ENCODE results near the gene CPED1.
"Not testable (repeated sequence)": the region's sequence is repeated elsewhere in the genome, so short reads cannot be mapped to it uniquely, and the experiment has no call there.

CPED1 gene

DNA sequence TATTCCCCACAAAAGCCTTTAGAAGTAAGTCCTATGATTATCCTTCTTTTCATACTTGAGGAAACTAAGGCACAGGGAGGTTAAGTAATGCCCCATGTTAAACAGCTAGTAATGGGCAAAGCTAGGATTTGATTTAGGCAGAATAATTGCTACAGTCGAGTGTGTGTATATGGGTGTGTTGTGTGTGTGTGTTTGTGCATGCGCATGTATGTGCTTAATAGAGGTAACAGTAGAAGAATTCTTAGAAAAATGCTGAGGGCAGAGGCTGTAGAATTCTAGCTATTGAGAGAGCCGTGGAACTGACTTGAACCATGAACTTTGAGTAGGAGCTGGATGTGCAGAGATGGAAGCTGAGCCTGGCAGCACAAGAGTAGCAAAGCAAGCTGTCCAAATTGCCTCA lies 208.9 kb downstream of the CPED1 start:
- DNase-seq, result no peak

DNA sequence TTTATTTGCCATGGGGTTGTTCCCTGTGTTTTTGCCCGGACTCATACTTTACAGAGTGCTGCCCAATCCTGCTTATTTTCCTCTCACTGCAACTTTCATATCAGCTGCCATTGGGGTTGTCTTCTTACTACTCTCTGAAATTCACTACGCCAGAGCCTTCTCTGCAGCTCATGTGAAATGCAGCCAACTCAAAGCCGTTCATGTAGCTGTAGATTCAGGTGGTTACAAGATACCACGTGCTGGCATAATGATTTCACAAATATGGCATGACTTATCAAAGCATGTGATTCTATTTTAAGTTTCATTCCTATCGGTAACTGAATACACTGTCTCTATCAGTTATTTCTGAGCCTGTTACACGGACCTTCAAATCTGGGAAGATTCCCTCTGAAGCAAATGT lies 210.0 kb downstream of the CPED1 start:
- DNase-seq, result no peak

DNA sequence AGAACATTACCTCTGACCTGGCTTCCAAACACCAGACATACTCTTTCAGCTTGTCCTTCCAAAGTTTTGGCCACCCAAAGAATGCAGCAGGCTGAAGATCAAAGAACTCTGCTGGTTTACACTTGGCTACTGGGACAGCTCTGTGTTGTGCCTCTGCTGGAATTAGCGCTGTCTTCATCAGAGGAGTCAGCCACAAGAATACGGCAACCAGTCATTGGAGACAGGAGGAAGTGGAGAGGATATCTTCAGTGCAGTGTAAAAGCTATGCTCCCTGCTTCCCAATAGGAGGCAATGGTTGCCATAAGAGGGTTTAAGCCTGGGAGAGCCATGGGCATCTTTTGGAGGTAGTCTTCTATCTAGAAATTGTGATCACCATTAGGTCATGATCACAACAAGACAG lies 213.6 kb downstream of the CPED1 start:
- DNase-seq, result no peak

DNA sequence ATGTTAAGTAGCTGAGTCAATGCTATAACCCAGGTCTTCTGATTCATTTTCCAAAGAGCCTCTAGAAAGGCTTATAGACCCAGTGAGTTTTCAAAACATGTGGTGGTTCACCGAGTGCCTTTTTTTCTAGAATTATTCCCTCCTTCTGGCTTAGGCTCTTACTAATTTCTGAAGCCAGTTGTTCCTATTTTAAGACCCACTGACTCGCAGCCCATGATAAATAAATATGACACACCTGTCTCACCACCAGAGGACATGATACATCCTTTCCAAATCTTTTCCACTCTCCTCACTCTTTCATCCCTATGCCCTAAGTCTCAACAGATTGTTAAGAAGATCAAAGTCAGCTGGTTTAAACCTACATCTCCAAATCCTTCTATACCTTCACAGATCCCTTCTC lies 214.3 kb downstream of the CPED1 start:
- DNase-seq, result no peak

DNA sequence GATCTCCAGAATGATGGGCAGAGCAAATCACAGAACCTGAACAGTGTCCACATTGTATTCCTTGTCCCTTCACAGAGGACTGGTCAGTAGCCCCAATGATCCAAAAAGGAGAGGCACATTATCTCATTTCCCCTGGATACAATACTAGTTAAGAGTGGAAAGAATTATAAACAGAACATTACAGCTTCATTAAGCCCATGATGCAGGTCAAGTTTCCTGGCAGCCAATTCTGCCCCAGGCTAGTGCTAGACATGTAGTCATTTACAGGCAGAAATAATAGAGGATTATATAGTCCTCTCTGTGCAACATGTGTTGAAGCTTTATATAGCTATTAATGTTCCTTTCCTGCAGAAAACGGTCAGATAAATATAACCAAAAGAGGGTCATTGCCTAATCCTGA lies 216.0 kb downstream of the CPED1 start:
- no peak for DNase-seq

DNA sequence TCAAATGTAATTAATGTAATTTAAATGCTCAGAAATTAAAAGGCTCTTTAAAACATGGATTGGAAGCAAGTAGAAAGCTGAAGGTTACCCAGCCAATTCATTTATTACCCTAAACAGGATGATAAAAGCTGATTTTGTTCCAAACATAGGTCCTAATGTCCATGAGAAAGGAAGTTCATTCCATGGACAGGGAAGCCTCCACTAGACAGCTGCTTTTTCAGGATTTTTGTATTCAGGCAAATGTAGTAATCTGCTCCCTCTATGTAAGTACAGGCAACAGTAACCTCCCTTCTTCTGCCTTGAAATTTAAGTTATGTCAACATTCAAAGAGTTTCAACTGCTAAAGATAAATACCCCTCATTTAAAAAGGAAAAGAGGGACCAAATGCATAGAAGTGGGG lies 217.3 kb downstream of the CPED1 start:
- no peak for DNase-seq

DNA sequence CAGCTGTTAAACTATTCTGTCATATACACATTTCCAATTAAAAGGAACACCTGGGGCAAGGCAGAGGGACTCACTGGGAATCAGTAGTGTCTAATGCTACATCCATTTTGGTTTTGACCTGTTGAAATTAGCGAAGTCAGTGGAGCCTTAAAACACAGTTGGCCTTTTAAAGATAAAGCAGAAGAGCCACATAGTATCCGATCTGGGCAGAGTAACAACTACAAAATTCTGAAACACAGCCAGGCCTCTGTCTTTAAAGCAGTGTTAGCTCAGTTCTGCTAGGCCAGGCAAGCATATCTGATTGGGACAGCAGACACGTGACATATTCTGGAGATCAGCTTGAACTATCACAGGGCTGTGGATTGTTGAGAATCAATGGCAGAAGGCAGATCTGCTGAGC lies 222.7 kb downstream of the CPED1 start:
- DNase-seq, result no peak

DNA sequence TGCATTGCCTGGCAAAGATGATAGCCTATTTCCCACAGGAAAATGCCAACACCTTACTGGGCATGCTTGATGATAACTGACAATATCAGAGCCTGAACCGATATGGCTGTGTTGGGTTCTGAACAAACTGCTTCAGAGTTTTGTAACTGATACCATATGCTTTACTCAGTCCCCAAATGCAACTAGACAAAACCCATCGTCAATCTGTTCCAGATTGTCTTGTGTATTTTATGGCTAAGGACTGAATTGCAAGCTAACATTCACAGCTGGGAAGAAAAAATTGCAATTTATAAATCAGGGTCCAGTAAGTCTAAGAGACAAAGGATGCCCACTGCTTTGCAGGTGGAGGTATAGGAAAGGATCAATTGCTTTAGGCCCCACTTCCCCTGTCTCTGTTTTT lies 223.5 kb downstream of the CPED1 start:
- DNase-seq, result no peak

DNA sequence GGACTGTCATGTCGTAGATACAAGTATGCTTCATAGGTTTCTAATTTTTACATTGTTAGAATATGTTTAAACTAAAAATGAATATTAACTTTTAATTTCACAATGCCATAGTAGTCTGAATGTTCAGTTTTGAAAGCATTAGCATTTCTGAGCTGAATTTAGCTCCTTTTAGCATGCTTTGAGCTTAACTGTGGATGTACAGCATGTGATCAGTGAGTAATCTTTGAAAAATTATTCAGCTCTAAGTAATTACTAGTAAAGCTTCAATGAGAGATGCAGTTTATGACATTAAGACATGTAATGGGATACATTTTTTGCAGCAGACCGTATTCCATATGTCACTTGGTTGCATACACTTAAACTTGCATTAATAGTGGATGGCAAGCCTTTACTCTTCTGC lies 226.1 kb downstream of the CPED1 start:
- peak; percentile 74 for DNase-seq

DNA sequence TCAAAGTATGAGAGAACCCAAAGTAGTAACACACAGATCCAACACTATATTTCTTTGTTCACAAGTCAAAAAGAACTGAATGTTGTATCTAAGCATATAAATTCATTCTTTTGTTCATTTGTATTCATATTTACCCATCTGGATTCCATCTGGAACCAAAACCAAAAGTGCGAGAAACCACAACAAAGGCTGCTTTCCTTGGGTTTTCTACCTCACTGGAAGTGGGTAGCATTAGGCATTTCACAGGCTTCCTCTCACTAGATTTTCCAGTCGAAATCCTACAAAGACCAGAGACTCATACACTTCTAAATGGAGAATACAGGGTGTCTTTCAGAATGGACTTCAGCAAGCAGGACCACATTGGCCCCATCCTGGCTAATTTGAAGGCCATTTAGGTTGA lies 230.5 kb downstream of the CPED1 start:
- no peak for DNase-seq

DNA sequence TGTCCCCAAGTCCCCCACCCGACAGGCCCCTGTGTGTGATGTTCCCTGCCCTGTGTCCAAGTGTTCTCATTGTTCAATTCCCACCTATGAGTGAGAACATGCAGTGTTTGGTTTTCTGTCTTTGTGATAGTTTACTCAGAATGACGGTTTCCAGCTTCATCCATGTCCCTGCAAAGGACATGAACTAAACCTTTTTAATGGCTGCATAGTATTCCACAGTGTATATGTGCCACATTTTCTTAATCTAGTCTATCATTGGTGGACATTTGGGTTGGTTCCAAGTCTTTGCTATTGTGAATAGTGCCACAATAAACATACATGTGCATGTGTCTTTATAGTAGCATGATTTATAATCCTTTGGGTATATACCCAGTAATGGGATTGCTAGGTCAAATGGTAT lies 232.6 kb downstream of the CPED1 start:
- DNase-seq, result not testable (repeated sequence)

DNA sequence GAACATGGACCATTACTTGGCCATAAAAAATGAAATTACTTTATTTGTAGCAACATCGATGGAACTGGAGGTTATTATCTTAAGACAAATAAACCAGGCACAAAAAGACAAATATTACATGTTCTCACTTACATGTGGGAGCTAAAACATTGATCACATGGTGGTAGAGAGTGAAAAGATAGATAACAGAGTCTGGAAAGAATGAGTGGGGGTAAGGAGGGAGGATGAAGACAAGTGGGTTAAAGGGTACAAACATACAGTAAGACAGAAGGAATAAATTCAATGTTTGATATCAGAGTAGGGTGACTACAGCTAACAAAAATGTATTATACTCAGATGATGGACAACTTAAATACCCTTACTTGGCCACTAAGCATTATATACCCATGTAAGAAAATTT lies 240.3 kb downstream of the CPED1 start:
- DNase-seq, result no peak

DNA sequence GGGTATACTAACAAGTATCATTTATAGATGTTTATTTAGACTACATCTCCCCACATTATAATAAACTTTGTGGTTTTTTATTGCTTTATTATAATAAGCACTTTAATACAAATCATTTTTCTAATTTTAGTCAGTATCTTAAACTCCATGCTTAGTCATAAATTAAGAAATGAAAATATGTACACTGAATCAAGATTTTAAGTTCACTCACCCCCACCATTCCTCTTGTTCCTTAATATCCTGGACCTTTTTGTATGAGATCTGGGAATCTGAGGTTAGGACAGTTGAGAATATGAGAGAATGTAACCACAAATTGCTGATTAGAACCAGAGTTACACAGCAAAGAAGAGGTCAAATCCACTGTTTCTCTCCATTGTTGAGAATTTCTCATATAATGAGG lies 246.7 kb downstream of the CPED1 start:
- no peak for DNase-seq

DNA sequence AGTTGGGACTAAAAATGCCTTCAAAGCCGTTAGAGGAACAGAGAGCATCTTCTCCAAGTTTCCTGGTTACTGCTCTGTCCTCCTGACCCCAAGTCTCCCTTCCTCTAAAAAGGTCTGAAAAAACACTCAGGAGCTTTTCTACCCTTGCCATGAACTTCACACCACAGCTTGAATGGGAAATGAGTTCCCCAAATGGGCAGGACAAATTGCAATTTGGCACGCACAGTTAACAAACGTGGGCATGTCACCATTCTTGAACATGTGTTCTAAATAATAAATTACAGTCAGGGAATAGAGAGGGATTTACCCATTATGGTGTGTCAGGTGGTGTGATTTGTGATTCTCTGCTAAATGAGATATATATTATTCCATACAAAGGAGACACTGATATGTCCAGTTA lies 249.1 kb downstream of the CPED1 start:
- no peak for DNase-seq

DNA sequence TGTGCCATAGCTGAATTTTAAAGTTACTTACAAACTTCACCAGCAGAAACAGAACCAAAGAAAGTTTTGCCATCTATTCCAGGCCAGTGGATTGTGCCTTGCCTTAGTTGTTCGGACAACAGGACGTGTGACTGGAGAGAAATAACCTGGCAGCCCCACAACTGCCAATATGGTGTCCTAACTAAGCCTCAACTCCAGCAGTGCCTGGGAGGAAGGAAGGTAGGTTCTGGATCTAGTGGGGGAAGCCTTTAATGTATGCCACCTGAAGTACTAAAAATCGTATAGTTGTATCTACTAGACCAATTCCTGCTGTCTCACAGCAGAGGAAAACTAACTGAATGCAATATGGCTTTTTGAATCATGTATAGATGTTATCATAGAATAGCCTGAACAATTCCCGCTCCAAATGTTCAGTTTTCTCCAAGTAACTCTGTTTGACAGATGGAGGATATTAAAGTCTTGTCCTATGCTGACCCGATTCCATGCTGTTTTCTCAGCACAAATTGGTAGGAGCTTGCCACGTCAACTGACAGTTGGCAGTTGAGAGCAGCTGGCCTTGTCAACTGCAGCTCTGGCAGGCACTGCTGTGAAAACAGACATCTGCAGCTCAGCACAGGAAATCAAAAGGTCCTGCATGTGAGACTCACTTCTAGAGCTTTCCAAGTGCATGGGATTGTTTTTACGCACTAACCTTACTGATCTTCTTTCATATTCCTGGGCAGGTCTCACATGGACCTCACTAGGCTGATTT lies 255.8 kb downstream of the CPED1 start:
- peak; percentile 63 for DNase-seq

DNA sequence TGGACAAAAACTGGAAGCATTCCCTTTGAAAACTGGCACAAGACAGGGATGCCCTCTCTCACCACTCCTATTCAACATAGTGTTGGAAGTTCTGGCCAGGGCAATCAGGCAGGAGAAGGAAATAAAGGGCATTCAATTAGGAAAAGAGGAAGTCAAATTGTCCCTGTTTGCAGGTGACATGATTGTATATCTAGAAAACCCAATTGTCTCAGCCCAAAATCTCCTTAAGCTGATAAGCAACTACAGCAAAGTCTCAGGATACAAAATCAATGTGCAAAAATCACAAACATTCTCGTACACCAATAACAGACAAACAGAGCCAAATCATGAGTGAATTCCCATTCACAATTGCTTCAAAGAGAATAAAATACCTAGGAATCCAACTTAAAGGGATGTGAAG lies 262.9 kb downstream of the CPED1 start:
- DNase-seq, result not testable (repeated sequence)

DNA sequence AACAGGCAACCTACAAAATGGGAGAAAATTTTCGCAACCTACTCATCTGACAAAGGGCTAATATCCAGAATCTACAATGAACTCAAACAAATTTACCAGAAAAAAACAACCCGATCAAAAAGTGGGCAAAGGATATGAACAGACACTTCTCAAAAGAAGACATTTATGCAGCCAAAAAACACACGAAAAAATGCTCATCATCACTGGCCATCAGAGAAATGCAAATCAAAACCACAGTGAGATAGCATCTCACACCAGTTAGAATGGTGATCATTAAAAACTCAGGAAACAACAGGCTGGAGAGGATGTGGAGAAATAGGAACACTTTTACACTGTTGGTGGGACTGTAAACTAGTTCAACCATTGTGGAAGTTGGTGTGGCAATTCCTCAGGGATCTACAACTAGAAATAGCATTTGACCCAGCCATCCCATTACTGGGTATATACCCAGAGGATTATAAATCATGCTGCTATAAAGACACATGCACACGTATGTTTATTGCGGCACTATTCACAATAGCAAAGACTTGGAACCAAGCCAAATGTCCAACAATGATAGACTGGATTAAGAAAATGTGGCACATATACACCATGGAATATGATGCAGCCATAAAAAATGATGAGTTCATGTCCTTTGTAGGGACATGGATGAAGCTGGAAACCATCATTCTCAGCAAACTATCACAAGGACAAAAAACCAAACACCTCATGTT lies 264.2 kb downstream of the CPED1 start:
- DNase-seq, result not testable (repeated sequence)

DNA sequence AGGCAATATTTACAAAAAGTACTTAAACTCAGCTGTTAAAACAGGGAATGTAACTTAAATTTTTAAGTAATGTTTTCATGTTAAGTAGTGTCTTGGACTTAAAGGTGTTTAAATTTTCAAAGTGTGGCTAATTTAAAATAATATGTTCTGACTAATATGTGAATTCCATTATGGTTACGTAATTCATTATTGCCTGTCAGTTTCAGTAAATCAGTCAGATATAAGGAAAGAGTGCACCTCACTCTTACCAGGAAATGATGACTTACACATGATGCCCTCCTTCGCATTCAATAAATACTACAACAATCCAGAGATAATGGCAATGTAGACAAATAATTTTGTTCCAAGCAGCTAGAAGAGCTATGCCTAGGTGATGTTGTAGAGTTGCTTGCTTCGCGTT lies 271.3 kb downstream of the CPED1 start:
- DNase-seq, result no peak

DNA sequence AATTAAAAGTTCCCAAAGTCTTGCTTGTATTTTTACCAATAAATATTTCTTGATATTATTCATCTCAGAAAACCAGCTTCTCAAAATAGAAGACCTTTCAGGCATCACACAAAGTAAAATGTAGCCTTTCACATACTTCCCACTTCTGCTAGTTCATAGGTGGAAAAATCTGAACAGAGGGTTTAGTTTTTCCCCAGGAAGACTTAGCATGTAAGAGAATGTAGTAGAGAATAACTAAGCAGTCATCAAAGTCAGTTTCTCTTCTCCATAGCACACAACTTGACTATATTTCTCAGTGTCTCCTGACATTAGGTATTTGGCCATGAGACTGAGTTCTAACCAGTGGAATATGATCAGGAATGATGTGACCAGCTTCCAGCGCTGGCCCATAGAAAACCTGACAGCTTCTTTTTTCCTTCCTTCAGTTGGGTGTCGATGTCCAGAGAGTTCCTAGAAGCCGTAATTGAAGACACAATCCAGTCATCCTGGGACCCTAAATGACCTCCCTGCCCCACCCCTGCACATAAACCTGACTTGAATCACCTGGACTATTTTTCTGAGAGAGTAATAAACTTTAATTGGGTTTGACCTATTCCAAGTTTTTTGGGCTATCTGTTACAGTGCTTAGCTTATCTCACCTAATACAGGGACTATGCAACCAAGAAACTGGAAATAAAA lies 272.8 kb downstream of the CPED1 start:
- DNase-seq, result no peak

DNA sequence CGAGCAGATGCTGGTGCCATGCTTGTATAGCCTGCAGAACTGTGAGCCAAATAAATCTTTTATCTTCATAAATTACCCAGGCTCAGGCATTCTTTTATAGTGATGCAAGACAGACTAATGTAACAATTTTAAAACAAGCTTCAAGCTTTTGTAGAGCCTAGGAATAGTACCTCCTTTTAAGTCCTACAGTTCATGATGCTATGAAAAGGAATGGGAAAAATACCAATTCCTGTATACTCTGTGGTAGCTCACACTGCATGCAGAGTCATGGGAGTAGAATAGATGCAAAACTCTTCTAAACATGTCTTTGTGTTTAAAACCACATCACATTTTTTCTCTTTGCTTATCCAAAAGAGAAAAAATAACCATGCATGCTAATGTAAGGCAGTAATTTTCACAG lies 273.7 kb downstream of the CPED1 start:
- no peak for DNase-seq

DNA sequence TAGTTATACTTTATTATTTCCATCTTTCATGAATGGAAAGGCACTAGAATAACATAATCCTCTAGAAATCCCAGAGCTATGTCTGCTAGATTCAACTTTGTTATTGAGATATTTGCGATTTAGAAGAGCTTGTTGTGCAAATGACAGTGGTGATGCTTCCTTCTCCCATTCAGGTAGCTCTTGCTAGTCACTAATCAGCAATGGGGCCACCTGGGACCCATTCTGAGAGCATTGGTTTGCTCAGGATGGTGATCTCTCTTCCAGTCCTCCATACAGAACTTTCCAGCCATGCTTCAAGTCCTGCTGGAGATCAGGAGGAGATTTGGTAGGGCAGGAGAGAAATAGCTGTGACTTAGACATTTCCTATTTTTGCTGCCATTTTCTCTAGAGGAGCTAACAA lies 274.5 kb downstream of the CPED1 start:
- no peak for DNase-seq

DNA sequence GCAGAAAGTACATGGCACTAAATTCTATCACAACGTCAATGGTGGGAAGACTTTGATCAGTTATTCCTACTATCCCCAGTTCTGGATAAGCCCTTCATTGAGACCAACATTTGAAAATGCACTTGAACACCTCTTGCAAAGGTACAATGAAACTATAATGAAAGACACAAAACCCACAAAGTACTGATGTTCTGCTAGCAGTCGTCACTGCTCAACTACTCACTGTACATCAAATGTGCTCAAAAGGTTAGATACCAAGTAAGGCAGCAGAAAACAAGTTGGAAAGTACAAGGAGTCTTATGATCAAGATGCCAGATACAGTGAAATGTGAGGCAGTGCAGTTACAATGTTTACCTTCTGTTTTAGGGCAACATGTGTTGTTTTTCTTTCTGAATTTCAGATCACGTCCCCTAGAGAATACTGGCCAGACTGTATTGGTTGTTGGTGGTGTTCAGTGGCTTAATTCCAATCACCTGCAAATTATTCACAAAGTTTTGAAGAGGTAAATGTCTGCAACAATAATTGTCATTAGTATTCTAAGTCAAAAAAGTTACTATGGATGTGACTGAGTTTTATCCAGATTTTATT lies 277.9 kb downstream of the CPED1 start:
- DNase-seq, result no peak

DNA sequence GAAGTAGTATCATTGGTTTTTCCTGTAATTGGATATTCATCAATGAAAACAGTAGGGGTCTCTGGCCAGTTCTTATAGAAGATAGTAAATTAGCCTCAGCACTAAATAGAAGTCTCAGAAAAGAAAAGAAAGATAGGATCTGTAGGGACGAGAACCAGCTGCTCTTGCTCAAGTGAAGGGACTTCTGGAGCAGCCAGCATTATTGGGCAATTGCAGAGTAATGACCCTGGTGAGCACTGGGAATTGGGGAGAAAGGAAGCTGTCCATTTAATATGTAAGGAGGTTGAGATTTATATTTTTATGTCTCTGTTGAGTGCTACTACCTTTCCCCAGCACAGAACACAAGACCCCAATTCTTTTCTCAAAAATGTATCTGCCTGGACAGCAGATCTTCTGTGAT lies 279.1 kb downstream of the CPED1 start:
- no peak for DNase-seq

DNA sequence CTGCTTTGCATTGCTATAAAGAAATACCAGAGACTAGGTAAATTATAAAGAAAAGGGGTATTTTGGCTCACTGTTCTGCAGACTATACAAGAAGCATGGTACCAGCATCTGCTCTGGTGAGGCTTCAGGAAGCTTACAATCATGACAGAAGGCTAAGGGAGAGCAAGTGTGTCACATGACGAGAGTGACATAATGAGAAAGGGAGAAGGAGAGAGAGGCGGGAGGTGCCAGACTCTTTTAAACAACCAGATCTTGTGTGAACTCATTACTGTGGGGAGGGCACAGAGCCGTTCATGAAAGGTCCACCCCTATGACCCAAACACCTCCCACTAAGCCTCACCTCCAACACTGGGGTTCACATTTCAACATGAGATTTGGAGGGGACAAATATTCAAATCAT lies 281.3 kb downstream of the CPED1 start:
- no peak for DNase-seq

Measured in NCI-H524 treated with DMSO at 0.1 percent for 48 hours (cell line).